GM15510 (cell line): ENCODE results near the gene TMEM62.

Experiments
- POLR2A ChIP-seq: IDR thresholded peaks from 3 replicates; pipeline ENCODE4 v1.6.1; 2011; ENCODE audit warnings: borderline replicate concordance; ENCODE audit not compliant: insufficient read length; ENCODE audit errors: extremely low read depth

The TMEM62 gene

DNA sequence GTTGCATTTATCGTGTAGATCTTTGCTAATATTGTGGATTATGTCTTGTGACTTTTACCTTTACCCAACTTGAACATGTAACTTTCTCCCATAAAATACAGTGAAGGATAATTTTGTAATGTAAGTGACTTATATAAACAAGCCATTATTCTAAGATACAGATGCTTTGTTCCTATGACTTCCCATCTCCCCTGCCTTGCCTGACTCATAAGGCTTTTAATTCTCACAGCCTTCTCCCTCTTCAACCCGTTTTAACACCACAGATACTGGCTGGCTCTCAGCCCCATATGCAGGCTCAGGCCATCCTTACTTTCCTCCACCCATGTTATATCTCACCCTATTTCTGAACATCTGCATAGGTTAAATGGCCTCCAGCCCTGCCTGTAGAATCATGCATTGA, 55.9 kb downstream of the TMEM62 start:
- no peak for TF ChIP-seq POLR2A

DNA sequence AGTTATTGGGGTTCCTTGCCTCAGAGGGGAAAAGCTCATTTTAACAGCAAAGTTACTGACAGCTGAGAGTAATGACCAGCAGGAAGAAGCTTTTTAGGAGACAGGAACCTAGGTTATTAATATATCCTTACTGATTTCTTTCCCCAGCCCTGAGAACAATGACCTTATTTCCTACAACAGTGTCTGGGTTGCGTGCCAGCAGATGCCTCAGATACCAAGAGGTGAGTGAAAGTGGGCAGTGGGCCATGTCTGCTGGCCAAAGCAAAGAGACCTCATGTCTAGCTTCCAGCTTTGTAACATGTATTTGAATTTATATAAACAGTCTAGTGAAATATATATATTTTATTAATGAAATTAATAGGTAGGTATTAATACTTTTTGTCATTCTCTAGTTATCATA, 56.8 kb downstream of the TMEM62 start:
- no peak for TF ChIP-seq POLR2A

- TF ChIP-seq POLR2A: no peak
Measured at GRCh38 chr15:43193710-43194109, 60.3 kb downstream of the TMEM62 start.

- TF ChIP-seq POLR2A: no peak
Measured at GRCh38 chr15:43194795-43195194, 61.4 kb downstream of the TMEM62 start.

DNA sequence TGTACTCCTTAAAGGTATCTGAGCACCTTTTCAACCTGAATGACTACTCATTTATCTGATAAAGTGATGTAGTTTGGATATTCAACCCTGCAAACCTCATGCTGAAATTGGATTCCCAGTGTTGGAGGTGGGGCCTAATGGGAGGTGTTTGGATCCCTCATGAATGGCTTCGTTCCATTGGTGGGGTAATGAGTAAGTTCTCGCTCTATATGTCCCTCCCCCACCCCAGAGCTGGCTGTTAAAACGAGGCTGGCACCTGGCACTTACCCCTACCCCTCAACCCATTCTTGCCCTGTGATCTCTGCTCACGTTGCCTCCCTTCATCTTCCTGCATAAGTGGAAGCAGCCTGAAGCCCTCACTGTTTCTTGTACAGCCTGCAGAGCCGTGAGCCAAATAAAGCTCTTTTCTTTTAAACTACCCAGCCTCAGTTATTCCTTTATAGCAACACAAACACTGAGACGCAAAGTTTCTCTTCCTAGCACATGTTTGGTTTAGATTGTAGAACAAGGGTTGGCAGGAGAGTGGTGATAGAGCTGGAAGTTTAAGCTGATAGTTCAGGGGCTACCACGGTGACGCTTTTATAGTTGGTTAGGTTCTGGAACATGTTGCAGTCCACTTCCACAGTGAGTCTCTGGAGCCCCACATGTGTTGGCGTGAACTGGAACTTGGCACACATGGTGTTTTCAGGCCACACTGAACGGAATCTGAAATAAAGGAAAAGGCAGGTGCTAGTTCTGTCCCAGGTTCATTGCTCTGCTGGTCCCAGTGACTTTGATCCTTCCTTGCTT, 63.6 kb downstream of the TMEM62 start:
- no peak for TF ChIP-seq POLR2A

GRCh38 chr15:43198992-43199391, 65.6 kb downstream of the TMEM62 start:
- TF ChIP-seq POLR2A: no peak

DNA sequence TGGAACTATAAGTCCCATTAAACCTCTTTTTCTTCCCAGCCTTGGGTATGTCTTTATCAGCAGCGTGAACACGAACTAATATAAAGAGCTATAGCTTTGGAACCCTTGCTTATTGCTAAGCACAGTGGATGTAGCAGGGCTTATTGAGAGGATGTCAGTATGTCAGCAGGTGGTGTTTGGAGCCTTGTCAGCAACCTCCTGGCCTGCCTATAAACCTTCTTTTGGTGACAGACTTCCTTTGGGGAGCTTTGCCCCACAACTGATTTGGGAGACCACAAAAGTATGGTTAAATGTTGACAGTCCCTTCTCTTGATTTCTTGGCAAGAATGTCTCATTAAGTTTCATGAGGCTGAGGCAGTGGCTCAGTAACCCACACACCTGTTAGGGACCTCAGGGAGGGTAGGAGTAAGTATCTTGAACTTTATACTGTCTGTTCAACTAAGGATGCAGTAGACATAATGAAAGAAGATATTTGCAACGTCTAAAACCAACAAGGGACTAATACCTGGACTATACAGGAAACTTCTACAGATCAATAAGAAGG, 66.6 kb downstream of the TMEM62 start:
- no peak for TF ChIP-seq POLR2A

DNA sequence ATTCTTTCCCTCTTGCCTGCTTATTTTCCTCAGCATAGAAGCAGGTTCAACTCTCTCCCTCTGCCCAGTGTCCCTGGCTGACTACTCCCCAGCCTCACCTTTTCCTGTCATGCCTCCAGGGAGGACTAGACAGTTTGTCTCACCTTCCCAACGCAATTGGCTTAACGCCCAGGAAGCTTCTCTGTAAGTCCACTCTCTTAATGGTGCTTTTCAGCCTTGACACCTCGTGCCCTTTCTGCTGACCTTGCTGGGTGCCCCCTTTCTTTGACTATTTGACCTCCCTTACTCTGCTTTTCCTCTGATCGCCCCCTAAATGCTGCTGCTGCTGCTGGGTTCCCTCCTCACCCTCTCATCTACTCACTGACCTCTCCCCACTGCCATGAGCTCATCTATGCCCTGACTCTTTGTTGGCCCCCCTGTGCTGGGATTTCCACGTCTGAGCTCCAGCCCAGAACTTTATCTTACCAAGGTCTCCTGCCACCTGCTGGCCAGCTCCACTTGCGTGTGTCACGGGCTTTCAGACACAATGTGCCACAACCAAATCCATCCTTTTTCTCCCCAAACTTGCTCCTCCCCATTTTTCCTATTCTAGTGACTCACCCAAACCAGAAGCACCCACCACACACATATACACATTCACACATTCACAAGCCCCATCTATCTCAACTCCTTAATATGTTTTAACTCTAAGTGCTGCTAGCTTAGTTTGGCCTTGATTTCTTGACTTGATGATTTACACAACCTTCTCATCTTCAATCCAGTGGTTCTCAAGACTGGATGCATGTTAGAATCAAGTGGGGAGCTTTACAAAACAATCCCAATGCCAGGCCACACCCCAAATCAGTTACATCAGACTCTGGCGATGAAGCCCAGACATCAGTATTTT, 70.9 kb downstream of the TMEM62 start:
- no peak for TF ChIP-seq POLR2A

- TF ChIP-seq POLR2A: no peak
Measured at GRCh38 chr15:43206054-43206453, 72.7 kb downstream of the TMEM62 start.

- TF ChIP-seq POLR2A: no peak
Measured at GRCh38 chr15:43207024-43207423, 73.6 kb downstream of the TMEM62 start.

GRCh38 chr15:43208052-43209002, 74.9 kb downstream of the TMEM62 start:
- no peak for TF ChIP-seq POLR2A

GRCh38 chr15:43209059-43209824, 75.9 kb downstream of the TMEM62 start:
- no peak for TF ChIP-seq POLR2A

- no peak for TF ChIP-seq POLR2A
Measured at GRCh38 chr15:43210172-43210745, 76.9 kb downstream of the TMEM62 start.

- no peak for TF ChIP-seq POLR2A
Measured at GRCh38 chr15:43210807-43211206, 77.4 kb downstream of the TMEM62 start.

DNA sequence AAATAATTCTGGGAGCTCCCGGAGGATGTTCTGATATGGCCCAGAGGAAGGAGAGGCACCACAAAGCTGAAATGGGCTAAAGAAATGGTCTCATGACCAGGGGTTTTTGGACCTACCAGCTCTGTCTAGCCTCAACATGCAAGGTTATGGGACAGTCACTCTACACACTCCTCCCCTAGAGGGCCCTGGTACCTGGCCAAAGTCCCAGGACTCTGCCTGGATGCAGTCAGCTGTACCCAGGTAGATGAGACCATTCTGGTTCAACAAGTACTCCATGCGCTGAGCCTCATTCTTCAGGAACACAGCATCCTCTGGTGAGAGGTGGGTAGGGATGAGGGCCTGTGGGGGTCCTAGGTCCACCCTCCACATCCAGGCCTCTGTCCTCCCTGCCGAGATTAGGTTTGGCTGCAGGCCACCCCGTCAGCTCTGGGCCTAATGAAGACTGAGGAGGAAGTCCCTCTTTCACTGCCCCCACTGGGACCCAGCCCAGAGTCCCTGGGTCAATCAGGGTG, 77.9 kb downstream of the TMEM62 start:
- no peak for TF ChIP-seq POLR2A
